Fibroblast of lung (primary cell): Measurements from ENCODE around the gene MAPKAP1. TPM values are rescaled to one million over a fixed set of nuclear protein-coding genes. Genes with fewer than 3 reads are reported as not detected.

Experiments used
- DNase-seq, 2 donors: peaks; one replicate each; pipeline versions ENCODE4 v3.0.0 to v3.0.0-alpha.2; 2010; ENCODE audit warnings: low read depth in 2 of 2
- H2AFZ ChIP-seq: 2 replicates; pipeline ENCODE4 v1.5.1; 2012; ENCODE audit warnings: low read length, control low read depth, inconsistent platforms
- H3K27ac ChIP-seq: 2 replicates; pipeline ENCODE4 v1.5.1; 2011; ENCODE audit warnings: low read length, control low read depth; ENCODE audit not compliant: insufficient read depth
- H3K27me3 ChIP-seq: 2 replicates; pipeline ENCODE4 v1.5.1; 2011; ENCODE audit warnings: mild to moderate bottlenecking, low read length; ENCODE audit not compliant: control insufficient read depth, insufficient read depth
- H3K36me3 ChIP-seq: 2 replicates; pipeline ENCODE4 v1.5.1; 2011; ENCODE audit warnings: low read length; ENCODE audit not compliant: control insufficient read depth, insufficient read depth
- H3K4me1 ChIP-seq: 2 replicates; pipeline ENCODE4 v1.5.1; 2011; ENCODE audit warnings: low read length; ENCODE audit not compliant: control insufficient read depth, insufficient read depth; ENCODE audit errors: extremely low read depth
- H3K4me2 ChIP-seq: 2 replicates; pipeline ENCODE4 v1.5.1; 2011; ENCODE audit warnings: low read length, control low read depth; ENCODE audit not compliant: insufficient read depth; ENCODE audit errors: extremely low read depth
- H3K4me3 ChIP-seq, 4 experiments: fragments of 200-600 bp in 1 of 4; sonication (generic) in 1 of 4; replicated peaks in 1 of 4; 2 replicates each; pipeline ENCODE4 v1.5.1; 2011 to 2016; ENCODE audit warnings: low read length in 4 of 4, low read depth in 3 of 4, mild to moderate bottlenecking in 3 of 4, control low read depth in 2 of 4, inconsistent platforms in 1 of 4, mixed read lengths in 1 of 4; ENCODE audit not compliant: insufficient read depth in 1 of 4; ENCODE audit errors: control extremely low read depth in 1 of 4
- H3K79me2 ChIP-seq: 2 replicates; pipeline ENCODE4 v1.5.1; 2012; ENCODE audit warnings: mild to moderate bottlenecking, low read length, inconsistent platforms; ENCODE audit not compliant: control insufficient read depth, insufficient read depth
- H3K9ac ChIP-seq: 2 replicates; pipeline ENCODE4 v1.5.1; 2011; ENCODE audit warnings: mild to moderate bottlenecking, low read length, control low read depth; ENCODE audit not compliant: insufficient read depth
- H3K9me3 ChIP-seq: 2 replicates; pipeline ENCODE4 v1.5.1; 2012; ENCODE audit warnings: low read depth, low read length; ENCODE audit not compliant: control insufficient read depth, insufficient read depth
- H4K20me1 ChIP-seq: 2 replicates; pipeline ENCODE4 v1.5.1; 2011; ENCODE audit warnings: low read length; ENCODE audit not compliant: control insufficient read depth, insufficient read depth; ENCODE audit errors: extremely low read depth
- EZH2 ChIP-seq: IDR thresholded peaks from 2 replicates; pipeline ENCODE4 v1.5.1; 2012; ENCODE audit warnings: low read length, control low read depth, mild to moderate bottlenecking; ENCODE audit errors: missing control alignments
- polyA plus RNA-seq, 2 donors: library from polyadenylated mRNA; depleted of rRNA in 1 of 2; stranded (reverse) in 1 of 2; unstranded in 1 of 2; fragments of >200 nt; gene quantifications; 2 replicates each; pipeline ENCODE4 v1.2.1, GENCODE V29; 2011 to 2012; ENCODE audit warnings: missing spikeins in 1 of 2
- total RNA-seq: library from RNA; depleted of rRNA; stranded (reverse); fragments of >200 nt; gene quantifications from 2 replicates; pipeline ENCODE4 v1.2.1, GENCODE V29; 2014
- TF ChIP-seq, protein P1 (sequence below), 2 donors: IDR thresholded peaks in 1 of 2; conservative IDR thresholded peaks in 1 of 2; 1 replicate in 1 of 2; 2 replicates in 1 of 2; pipeline ENCODE4 v1.5.1; 2011 to 2012; ENCODE audit warnings: low read length in 2 of 2, control low read depth in 1 of 2, inconsistent platforms in 1 of 2, low read depth in 1 of 2, mild to moderate bottlenecking in 1 of 2

Gene MAPKAP1
- total and polyA plus RNA-seq, 2 donors (not counting 1 experiment from before 2014, with no cell fraction given) = 63.7 to 127 TPM

DNA sequence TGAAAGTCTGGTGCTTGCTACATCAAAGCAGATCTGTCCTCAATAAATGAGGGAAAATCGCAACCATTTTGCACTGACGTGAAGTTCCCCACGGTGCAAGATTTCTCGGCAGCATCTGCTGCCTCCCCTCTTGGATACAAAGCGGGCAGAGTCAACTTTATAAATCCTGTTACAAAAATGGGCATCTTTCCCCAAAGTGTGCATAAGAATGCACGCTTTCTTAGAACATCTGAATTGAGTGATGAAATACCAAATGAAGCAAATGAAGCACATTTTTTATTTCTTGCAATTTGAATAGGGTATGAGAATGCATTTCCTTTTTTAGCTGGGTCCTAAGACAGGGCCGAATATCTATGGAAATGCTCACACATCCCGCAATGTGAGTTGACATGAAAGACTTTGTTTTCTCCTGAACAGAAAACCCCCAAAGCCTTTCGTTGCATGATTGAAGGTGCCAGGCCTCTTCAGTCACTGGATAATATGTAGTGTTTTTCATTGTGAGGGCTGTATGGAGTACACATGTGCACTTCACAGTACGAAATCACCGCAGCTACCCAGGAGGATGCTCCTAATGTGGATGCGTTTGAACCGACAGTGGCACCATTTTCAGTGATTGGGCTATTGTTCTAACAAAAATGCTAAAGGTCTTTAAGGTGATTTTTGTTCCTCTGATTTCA lies 19.6 kb upstream of the MAPKAP1 start:
- H3K4me2 ChIP-seq = no peak overlapping the region
- H2AFZ ChIP-seq = no peak overlapping the region
- no peak overlapping the region for H3K4me3 ChIP-seq
- no peaks in the 10 kb centered on the region for H3K36me3 ChIP-seq
- H3K27me3 ChIP-seq = peaks cover 4% of the 10 kb centered on the region
- DNase-seq = no peak
- no peaks in the 10 kb centered on the region for H3K9me3 ChIP-seq
- TF ChIP-seq, protein P1, sequence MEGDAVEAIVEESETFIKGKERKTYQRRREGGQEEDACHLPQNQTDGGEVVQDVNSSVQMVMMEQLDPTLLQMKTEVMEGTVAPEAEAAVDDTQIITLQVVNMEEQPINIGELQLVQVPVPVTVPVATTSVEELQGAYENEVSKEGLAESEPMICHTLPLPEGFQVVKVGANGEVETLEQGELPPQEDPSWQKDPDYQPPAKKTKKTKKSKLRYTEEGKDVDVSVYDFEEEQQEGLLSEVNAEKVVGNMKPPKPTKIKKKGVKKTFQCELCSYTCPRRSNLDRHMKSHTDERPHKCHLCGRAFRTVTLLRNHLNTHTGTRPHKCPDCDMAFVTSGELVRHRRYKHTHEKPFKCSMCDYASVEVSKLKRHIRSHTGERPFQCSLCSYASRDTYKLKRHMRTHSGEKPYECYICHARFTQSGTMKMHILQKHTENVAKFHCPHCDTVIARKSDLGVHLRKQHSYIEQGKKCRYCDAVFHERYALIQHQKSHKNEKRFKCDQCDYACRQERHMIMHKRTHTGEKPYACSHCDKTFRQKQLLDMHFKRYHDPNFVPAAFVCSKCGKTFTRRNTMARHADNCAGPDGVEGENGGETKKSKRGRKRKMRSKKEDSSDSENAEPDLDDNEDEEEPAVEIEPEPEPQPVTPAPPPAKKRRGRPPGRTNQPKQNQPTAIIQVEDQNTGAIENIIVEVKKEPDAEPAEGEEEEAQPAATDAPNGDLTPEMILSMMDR (conservative IDR thresholded peaks at IDR 0.05 in 1 of 2, IDR thresholded peaks at IDR 0.05 in 1 of 2; ENCODE audit: low read depth in 1 of 2, low read length in 2 of 2) = no peak
- TF ChIP-seq EZH2 = no peak
- no peaks in the 10 kb centered on the region for H4K20me1 ChIP-seq
- H3K27ac ChIP-seq = no peak overlapping the region
- H3K9ac ChIP-seq = no peak overlapping the region
- no peaks in the 10 kb centered on the region for H3K4me1 ChIP-seq
- no peaks in the 10 kb centered on the region for H3K79me2 ChIP-seq

DNA sequence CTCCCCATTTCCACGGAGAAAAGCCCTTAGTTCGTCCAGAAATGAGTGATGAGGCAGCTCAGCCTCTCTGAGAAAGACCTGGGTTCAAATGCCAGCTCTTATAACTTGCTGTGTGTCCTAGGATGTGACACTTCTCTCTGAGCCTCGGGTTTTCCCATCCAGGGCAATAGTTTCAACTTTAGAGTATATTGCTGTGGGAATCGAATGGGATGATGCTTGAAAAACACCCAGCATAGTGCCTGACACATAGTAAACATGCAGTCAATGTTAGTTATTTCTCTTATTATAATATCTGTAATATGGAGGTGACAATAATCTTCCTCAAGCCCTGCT lies 430 bp upstream of the MAPKAP1 start:
- Histone ChIP-seq H3K36me3 (no peaks in the 10 kb centered on the region), H3K27me3 (no peaks in the 10 kb centered on the region), H3K4me1 (peaks cover 6% of the 10 kb centered on the region), H3K4me3 (peak overlapping the region in 2 of 4 experiments; percentile 23 to 87), H2AFZ (peak overlapping the region; percentile 83), H3K27ac (no peak overlapping the region), H4K20me1 (no peaks in the 10 kb centered on the region), H3K79me2 (peaks cover 43% of the 10 kb centered on the region), H3K4me2 (peak overlapping the region; percentile 68), H3K9me3 (no peaks in the 10 kb centered on the region), H3K9ac (peak overlapping the region; percentile 80)
- no peak for DNase-seq
- TF ChIP-seq, protein P1 (conservative IDR thresholded peaks at IDR 0.05 in 1 of 2, IDR thresholded peaks at IDR 0.05 in 1 of 2; ENCODE audit: low read depth in 1 of 2, low read length in 2 of 2) = no peak
- no peak for TF ChIP-seq EZH2

DNA sequence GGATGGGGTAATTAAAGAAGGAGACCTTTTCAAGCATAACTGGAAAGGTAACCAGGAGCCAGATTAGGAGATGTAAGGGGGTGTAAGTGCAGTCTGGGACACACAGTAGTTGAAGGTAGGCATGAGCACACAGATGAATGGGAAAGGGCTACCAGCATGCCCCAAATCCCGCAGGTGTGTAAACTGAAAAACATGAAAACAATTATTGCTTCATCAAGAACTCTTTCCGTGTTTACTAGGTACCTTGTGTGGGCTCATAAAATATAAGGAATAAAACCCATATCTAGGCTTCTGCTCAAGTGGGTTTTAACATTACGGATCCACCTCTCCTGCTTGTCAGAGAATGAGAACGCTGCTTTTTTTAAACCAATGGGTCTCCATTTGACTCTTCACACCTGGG lies 1.1 kb downstream of the MAPKAP1 start:
- Histone ChIP-seq H3K36me3 (no peaks in the 10 kb centered on the region), H3K9ac (no peak overlapping the region), H3K4me1 (peaks cover 6% of the 10 kb centered on the region), H4K20me1 (no peaks in the 10 kb centered on the region), H3K9me3 (no peaks in the 10 kb centered on the region), H3K27ac (no peak overlapping the region), H3K27me3 (no peaks in the 10 kb centered on the region), H3K4me3 (peak overlapping the region; percentile 77 to 89 (median 83)), H3K4me2 (peak overlapping the region; percentile 80), H2AFZ (no peak overlapping the region), H3K79me2 (peaks cover 56% of the 10 kb centered on the region)
- no peak for DNase-seq
- no peak for TF ChIP-seq EZH2
- TF ChIP-seq, protein P1 (conservative IDR thresholded peaks at IDR 0.05 in 1 of 2, IDR thresholded peaks at IDR 0.05 in 1 of 2; ENCODE audit: low read depth in 1 of 2, low read length in 2 of 2) = no peak
